Superior temporal gyrus (tissue), 1 donor: ENCODE results near the gene FABP3.
"Not testable (repeated sequence)": the region's sequence is repeated elsewhere in the genome, so short reads cannot be mapped to it uniquely, and the experiment has no call there.

Source experiments
- DNase-seq: peaks from one replicate; pipeline ENCODE4 v3.0.0-alpha.2; 2016; ENCODE audit errors: extremely low spot score

Gene FABP3

GRCh38 chr1:31398246-31398645, 25.4 kb upstream of the FABP3 start:
- no peak for DNase-seq

- DNase-seq, result no peak
These were observed 24.7 kb upstream of the FABP3 start for GRCh38 chr1:31397360-31398095.

- DNase-seq, result no peak
These were observed 23.9 kb upstream of the FABP3 start for GRCh38 chr1:31396633-31397351.

GRCh38 chr1:31394584-31395193, 21.8 kb upstream of the FABP3 start:
- peak; percentile 86 for DNase-seq

GRCh38 chr1:31393463-31393862, 20.6 kb upstream of the FABP3 start:
- no peak for DNase-seq

GRCh38 chr1:31390071-31390470, 17.2 kb upstream of the FABP3 start:
- no peak for DNase-seq

- no peak for DNase-seq
These were observed 16.7 kb upstream of the FABP3 start for GRCh38 chr1:31389616-31390015.

GRCh38 chr1:31387612-31388011, 14.7 kb upstream of the FABP3 start:
- DNase-seq, result no peak

GRCh38 chr1:31386576-31387243, 13.8 kb upstream of the FABP3 start:
- DNase-seq, result not testable (repeated sequence)

- no peak for DNase-seq
These were observed 11.1 kb upstream of the FABP3 start for GRCh38 chr1:31383967-31384366.

GRCh38 chr1:31382379-31382989, 9.6 kb upstream of the FABP3 start:
- no peak for DNase-seq

GRCh38 chr1:31381394-31382294, 8.8 kb upstream of the FABP3 start:
- DNase-seq, result no peak

- DNase-seq, result no peak
These were observed 7.3 kb upstream of the FABP3 start for GRCh38 chr1:31380181-31380580.

- no peak for DNase-seq
These were observed 5.1 kb upstream of the FABP3 start for GRCh38 chr1:31378001-31378400.

GRCh38 chr1:31377364-31377863, 4.5 kb upstream of the FABP3 start:
- peak; percentile 18 for DNase-seq

GRCh38 chr1:31376375-31377134, 3.7 kb upstream of the FABP3 start:
- peak; percentile 96 for DNase-seq

GRCh38 chr1:31374511-31375196, 1.8 kb upstream of the FABP3 start:
- peak; percentile 44 for DNase-seq

- DNase-seq, result peak; percentile 57
These were observed 1.1 kb upstream of the FABP3 start for GRCh38 chr1:31373897-31374486.

GRCh38 chr1:31372751-31373055, 173 bp downstream of the FABP3 start:
- no peak for DNase-seq
